GM03348 (cell line): Measurements from ENCODE around the gene GGTLC2.
"Not testable (repeated sequence)": the region's sequence is repeated elsewhere in the genome, so short reads cannot be mapped to it uniquely, and the experiment has no call there.

Source experiments
- DNase-seq: peaks from one replicate; pipeline ENCODE4 v3.0.0; 2012; ENCODE audit warnings: low spot score

GGTLC2 gene

GRCh38 chr22:22669093-22669492, 24.7 kb downstream of the GGTLC2 start:
- DNase-seq = no peak

- DNase-seq = no peak
These were observed 25.8 kb downstream of the GGTLC2 start for GRCh38 chr22:22670076-22670795.

GRCh38 chr22:22671506-22671905, 27.1 kb downstream of the GGTLC2 start:
- DNase-seq = no peak

GRCh38 chr22:22673099-22673498, 28.7 kb downstream of the GGTLC2 start:
- no peak for DNase-seq

- DNase-seq = no peak
These were observed 29.2 kb downstream of the GGTLC2 start for GRCh38 chr22:22673628-22674027.

GRCh38 chr22:22674467-22674866, 30.1 kb downstream of the GGTLC2 start:
- DNase-seq = no peak

- no peak for DNase-seq
These were observed 34.6 kb downstream of the GGTLC2 start for GRCh38 chr22:22678970-22679369.

GRCh38 chr22:22680396-22680795, 36.0 kb downstream of the GGTLC2 start:
- no peak for DNase-seq

GRCh38 chr22:22681221-22681739, 36.9 kb downstream of the GGTLC2 start:
- no peak for DNase-seq

- no peak for DNase-seq
These were observed 37.8 kb downstream of the GGTLC2 start for GRCh38 chr22:22682196-22682595.

GRCh38 chr22:22682807-22683667, 38.6 kb downstream of the GGTLC2 start:
- no peak for DNase-seq

GRCh38 chr22:22683668-22684361, 39.4 kb downstream of the GGTLC2 start:
- DNase-seq = no peak

GRCh38 chr22:22684580-22685561, 40.5 kb downstream of the GGTLC2 start:
- DNase-seq = peak; percentile 31

- no peak for DNase-seq
These were observed 41.2 kb downstream of the GGTLC2 start for GRCh38 chr22:22685586-22685985.

GRCh38 chr22:22686202-22687115, 42.0 kb downstream of the GGTLC2 start:
- not testable (repeated sequence) for DNase-seq

- peak; percentile 72 for DNase-seq
These were observed 43.5 kb downstream of the GGTLC2 start for GRCh38 chr22:22687638-22688500.

GRCh38 chr22:22689621-22690345, 45.4 kb downstream of the GGTLC2 start:
- DNase-seq = no peak

GRCh38 chr22:22691055-22691454, 46.6 kb downstream of the GGTLC2 start:
- DNase-seq = no peak
